ENCODE data around the gene MMD2.

MMD2 gene

DNA sequence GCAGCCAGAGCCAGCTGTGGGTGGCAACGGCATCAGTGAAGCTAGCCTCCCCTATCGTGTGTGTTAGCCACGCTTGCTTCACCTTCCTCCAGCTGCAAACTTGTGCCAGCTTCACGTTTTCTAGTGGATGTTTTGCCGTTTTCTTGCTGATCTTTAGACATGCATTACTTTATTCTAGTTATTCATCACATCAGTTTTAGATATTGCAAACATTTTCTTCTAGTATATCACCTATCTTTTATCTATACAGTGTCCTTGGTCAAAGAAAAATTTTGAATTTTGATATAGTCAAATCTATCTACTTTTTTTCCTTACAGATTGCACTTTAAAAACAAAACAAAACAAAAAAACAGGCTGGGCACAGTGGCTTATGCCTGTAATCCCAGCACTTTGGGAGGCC, 90.5 kb downstream of the MMD2 start:
- no peak for DNase-seq (ENCODE audit: low spot score)

DNA sequence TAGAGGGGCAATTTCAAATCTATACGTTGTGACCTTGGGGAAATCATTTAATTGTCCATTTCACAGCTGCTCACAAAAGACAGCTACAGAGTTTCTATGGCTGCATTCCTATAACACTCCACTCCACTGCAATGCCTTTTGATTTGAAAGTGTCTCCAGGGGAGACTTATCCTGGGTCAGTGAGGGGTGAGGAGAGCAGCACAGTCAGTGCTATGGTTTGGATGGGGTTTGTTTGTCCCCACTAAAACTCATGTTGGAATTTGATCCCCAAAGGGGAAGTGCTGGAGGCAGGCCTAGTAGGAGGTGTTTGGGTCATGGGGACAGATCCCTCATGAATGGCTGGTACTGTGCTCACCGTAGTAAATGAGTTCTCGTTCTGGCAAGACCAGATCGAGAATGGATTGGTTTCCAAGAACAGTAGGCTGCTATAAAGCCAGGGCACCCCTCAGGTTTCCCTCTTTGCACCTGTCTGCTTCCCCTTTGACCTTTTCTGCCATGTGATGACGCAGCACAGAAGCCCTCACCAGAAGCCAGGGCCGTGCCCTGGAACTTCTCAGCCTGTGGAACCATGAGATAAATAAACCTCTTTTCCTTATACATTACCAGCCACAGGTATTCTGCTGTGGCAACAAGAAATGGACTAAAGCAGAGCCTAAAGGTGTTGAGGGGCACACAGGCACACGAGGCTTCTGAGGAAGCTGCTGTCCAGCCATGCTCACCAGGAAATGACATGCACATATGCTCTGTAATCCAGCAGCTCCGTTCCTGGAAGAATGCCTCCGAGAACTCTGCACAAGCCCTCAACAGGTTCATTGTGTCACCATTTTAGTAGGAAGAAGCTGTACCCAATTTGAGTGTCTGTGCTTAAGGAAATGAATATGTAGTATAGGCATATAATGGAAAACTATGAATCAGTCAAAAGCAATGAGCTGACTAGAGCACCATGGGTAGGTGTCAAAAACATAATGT, 92.2 kb downstream of the MMD2 start:
- no peak for DNase-seq (ENCODE audit: low spot score)

GRCh38 chr7:4862156-4862555, 96.8 kb downstream of the MMD2 start:
- DNase-seq (ENCODE audit: low spot score), result no peak

DNA sequence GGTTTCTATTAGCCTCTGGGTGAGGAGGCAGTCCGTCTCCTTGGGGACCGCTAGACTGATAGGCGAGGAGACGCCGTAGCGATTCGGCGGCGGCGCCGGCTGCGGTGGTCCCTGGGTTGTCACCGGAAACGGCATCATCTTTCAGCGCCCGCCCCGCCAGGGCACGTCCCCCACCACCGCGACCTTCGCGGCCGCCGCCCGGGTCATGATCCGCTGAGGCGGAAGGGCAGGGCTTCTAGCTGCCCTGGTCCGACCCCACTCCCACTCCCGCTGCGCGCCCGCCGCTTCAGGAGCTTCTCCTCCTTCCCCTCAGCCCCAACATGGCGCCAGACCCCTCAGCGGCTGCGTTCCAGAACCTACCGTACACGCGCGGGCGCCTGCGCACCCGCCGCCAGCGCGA, 97.3 kb downstream of the MMD2 start, which contains the start of gene PAPOLB:
Gene PAPOLB (minus strand): TSS at position 358 of the 400 bp plus-strand sequence. CDS start 220 bp downstream, at position 138.
- DNase-seq (ENCODE audit: low spot score), result no peak

- DNase-seq (ENCODE audit: low spot score), result no peak
Observed at GRCh38 chr7:4861227-4861626, 97.8 kb downstream of the MMD2 start.

DNA sequence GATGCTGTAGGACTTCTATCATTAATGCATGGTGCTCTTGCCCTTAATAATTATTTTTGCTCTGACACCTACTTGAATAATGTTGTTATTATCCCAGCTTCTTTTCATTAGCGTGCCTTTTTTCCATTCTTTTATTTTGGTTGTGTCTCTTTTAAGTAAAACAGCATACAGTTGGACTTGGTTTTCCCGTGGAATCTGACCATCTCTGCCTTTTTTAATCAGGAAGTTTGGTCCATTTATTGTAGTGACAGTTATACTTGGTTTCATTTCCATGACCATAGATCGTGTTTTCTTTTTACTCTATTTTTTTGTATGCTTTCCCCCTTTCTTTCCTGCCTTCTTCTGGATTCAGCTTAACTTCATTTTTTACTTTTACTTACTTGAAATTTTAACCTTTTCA, 101.8 kb downstream of the MMD2 start:
- no peak for DNase-seq (ENCODE audit: low spot score)

DNA sequence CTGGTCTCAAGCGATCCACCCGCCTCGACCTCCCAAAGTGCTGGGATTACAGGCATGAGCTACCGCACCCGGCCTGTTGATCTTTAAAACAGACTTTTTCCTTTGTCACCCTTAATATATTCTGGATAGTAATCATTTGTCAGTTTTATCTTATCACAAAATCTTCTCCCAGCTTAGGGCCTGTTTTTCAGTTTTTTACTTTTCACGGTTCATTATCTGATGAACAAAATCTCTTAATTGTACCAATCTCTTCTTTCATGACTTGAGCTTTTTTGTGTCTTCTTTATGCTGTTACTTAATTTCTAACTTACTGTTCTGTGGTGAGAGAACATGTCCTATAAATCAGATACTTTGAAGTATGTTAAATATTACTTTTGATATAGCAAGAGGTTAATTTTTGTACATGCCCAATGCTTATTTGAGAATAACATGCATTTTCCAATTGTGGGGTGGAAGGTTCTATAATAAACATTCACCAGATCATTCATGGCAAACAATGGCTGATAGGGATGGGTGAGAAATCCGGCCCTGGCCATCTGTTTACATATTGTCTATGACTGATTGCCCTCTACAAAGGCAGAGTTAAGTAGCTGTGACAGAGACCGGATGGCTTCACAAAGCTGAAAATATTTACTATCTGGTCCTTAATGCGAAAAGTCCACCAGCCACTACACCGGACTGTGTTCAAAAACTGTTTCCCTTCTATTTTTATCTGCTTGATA, 102.5 kb downstream of the MMD2 start:
- no peak for DNase-seq (ENCODE audit: low spot score)

All from hematopoietic multipotent progenitor cell treated with erythropoietin and hydrocortisone succinate and interleukin-3 and kit ligand, for 17 days (in vitro differentiated cells).